Measurements from ENCODE around the gene SNED1.

The SNED1 gene

GRCh38 chr2:241034490-241035141, 36.2 kb downstream of the SNED1 start:
- no peak for DNase-seq
- H3K36me3 ChIP-seq, result no peaks in the 10 kb centered on the region
- no peaks in the 10 kb centered on the region for H3K27me3 ChIP-seq
- TF ChIP-seq, protein P1, sequence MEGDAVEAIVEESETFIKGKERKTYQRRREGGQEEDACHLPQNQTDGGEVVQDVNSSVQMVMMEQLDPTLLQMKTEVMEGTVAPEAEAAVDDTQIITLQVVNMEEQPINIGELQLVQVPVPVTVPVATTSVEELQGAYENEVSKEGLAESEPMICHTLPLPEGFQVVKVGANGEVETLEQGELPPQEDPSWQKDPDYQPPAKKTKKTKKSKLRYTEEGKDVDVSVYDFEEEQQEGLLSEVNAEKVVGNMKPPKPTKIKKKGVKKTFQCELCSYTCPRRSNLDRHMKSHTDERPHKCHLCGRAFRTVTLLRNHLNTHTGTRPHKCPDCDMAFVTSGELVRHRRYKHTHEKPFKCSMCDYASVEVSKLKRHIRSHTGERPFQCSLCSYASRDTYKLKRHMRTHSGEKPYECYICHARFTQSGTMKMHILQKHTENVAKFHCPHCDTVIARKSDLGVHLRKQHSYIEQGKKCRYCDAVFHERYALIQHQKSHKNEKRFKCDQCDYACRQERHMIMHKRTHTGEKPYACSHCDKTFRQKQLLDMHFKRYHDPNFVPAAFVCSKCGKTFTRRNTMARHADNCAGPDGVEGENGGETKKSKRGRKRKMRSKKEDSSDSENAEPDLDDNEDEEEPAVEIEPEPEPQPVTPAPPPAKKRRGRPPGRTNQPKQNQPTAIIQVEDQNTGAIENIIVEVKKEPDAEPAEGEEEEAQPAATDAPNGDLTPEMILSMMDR (IDR thresholded peaks at IDR 0.05; ENCODE audit: low read depth, low read length), result no peak
- H3K4me3 ChIP-seq (ENCODE audit: low read depth, low read length), result no peak overlapping the region
- H3K4me1 ChIP-seq, result no peaks in the 10 kb centered on the region
- H3K9me3 ChIP-seq, result no peaks in the 10 kb centered on the region

DNA sequence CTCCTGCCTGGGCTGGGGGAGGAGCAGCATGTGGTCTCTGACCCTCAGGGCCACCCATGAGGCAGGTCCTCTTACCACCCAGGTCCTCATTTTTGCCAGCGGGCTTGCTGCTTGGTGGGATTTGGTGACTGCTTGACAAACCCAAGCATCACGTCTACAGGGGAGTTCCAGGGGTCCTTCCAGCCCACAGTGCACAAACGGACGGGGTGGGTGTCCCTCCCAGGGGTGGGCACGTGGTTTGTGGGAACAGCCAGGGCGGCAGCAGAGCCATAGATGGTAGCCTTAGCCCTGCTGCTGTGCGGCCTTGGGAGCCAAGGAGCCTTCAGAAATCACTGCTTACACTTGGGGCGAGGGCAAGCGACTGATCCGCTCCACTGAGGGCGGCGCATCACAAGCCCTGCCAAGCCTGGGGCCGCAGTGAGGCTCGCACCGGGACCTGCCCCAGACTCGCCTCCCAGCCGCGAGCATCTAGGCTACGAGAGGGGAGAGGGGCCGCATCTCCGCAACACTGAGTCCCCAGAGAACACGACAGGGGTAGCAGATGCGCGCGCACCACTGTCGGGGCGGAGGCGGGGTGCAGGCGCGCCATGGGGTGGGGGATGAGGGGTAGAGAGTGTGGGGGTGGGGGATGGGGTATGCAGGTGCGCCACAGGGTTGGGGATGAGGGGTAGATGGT, 36.9 kb downstream of the SNED1 start:
- TF ChIP-seq, protein P1 (IDR thresholded peaks at IDR 0.05; ENCODE audit: low read depth, low read length), result no peak
- Histone ChIP-seq H3K9me3 (no peaks in the 10 kb centered on the region), H3K4me1 (no peaks in the 10 kb centered on the region), H3K36me3 (no peaks in the 10 kb centered on the region), H3K4me3 (ENCODE audit: low read depth, low read length) (no peak overlapping the region), H3K27me3 (no peaks in the 10 kb centered on the region)
- DNase-seq, result no peak

GRCh38 chr2:241035818-241036396, 37.5 kb downstream of the SNED1 start:
- Histone ChIP-seq H3K4me3 (ENCODE audit: low read depth, low read length) (no peak overlapping the region), H3K36me3 (no peaks in the 10 kb centered on the region), H3K4me1 (no peaks in the 10 kb centered on the region), H3K27me3 (no peaks in the 10 kb centered on the region), H3K9me3 (no peaks in the 10 kb centered on the region)
- TF ChIP-seq, protein P1 (IDR thresholded peaks at IDR 0.05; ENCODE audit: low read depth, low read length), result no peak
- DNase-seq, result no peak

- Histone ChIP-seq H3K36me3 (no peaks in the 10 kb centered on the region), H3K4me3 (ENCODE audit: low read depth, low read length) (no peak overlapping the region), H3K9me3 (no peaks in the 10 kb centered on the region), H3K4me1 (no peaks in the 10 kb centered on the region), H3K27me3 (no peaks in the 10 kb centered on the region)
- TF ChIP-seq, protein P1 (IDR thresholded peaks at IDR 0.05; ENCODE audit: low read depth, low read length), result no peak
- no peak for DNase-seq
These were observed 38.1 kb downstream of the SNED1 start for GRCh38 chr2:241036397-241036963.

DNA sequence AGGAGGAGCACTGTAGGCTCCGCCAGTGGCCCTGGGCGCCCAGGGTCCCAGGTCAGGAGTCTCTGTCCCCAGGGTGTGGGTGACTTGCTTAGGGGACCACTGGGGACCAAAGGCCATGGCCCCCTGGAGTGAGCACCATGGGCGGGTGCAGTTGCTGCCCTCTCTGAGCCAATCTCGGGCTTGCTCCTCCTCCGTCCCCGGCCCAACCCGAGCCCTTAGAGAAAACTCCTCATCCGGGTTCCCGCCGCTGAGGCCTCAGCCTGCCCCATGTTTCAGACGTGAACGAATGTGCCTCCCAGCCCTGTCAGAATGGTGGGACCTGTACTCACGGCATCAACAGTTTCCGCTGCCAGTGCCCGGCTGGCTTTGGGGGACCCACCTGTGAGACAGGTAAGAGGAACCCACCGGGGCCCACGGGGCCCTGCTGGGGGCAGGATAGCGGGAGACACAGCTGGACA, 38.6 kb downstream of the SNED1 start:
- Histone ChIP-seq H3K4me1 (no peaks in the 10 kb centered on the region), H3K36me3 (no peaks in the 10 kb centered on the region), H3K4me3 (ENCODE audit: low read depth, low read length) (no peak overlapping the region), H3K27me3 (no peaks in the 10 kb centered on the region), H3K9me3 (no peaks in the 10 kb centered on the region)
- no peak for DNase-seq
- TF ChIP-seq, protein P1 (IDR thresholded peaks at IDR 0.05; ENCODE audit: low read depth, low read length), result no peak
